B cell (primary cell): ENCODE data around the gene FAM219A.

Source experiments
- CTCF ChIP-seq: fragments of 200-600 bp; IDR thresholded peaks from one replicate; pipeline ENCODE4 v1.8.0; 2022; ENCODE audit warnings: antibody characterized with exemption, mild to moderate bottlenecking
- EZH2 ChIP-seq: IDR thresholded peaks from 2 replicates; pipeline ENCODE4 v1.6.1; 2012; ENCODE audit warnings: borderline replicate concordance, low read depth, mild to moderate bottlenecking, moderate library complexity, low read length; ENCODE audit not compliant: insufficient read depth, poor library complexity, severe bottlenecking

GRCh38 chr9:34503406-34503805 lies 45.0 kb upstream of the FAM219A start:
- TF ChIP-seq EZH2 = no peak
- no peak for TF ChIP-seq CTCF
